Measurements from ENCODE around the gene ADRB2.
A peak's percentile ranks its signal among the peaks of the same experiment; 100 is the strongest.

The ADRB2 gene

DNA sequence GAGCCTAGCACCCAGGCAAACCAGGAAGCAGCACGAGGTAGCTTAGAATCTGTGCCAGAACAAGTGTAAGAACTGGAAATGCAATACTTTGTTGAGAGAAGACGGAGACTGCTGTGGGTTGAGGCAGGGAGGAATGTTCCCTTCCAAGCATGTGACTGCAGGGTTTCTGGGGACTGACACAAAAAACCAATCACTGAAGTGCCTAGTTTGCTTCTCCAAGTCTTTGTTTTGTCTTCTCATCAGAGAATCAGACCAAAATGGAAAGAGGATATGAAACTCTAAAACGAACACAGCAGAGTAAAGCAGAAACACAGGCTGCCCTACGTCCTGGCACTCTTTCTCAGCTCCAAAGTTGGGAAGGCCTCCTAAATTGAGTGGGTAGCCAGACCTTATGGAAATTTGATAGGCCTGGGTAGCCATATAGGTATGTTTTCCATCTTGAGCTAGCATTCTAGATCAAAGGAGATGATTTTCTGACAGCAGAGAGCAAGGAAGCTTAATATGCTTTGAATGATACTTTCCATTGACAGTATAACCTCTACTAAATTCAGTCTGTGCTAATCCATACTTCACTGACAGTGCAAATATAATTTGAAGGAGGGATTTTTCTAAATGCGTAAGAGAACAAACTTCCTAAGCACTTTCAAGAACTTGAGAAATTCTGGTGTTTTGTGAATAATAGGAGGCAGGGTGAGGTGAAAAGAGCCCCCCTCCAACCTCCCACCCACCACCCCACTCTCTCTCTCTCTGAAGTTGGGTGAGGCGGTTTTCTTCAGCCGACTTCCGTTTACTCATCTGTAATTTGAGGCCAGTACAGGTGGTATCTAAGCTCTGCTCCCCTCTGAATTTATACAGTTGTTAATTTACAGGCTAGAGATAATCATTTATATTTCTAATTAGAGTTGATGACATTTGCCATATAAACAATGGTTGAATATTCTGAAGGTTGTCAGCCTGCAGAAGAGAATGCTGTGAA lies 5.5 kb downstream of the ADRB2 start:
- Histone ChIP-seq H3K27me3 (no peaks in the 10 kb centered on the region), H3K9me3 (no peaks in the 10 kb centered on the region), H3K4me3 (no peak overlapping the region), H3K36me3 (no peaks in the 10 kb centered on the region), H3K4me1 (peaks cover 0 to 39% (median 3%) of the 10 kb centered on the region in 4 donors), H3K27ac (no peak overlapping the region)
- intact Hi-C loops (cut with DNase I; ENCODE audit: low total_unique reads): loop anchor here (10.0 kb wide), 1 partner anchor 153 kb away; no protein-coding TSS in a partner anchor
- peak in 1 of 2 donors; percentile 49 for DNase-seq
- TF ChIP-seq, protein P1, sequence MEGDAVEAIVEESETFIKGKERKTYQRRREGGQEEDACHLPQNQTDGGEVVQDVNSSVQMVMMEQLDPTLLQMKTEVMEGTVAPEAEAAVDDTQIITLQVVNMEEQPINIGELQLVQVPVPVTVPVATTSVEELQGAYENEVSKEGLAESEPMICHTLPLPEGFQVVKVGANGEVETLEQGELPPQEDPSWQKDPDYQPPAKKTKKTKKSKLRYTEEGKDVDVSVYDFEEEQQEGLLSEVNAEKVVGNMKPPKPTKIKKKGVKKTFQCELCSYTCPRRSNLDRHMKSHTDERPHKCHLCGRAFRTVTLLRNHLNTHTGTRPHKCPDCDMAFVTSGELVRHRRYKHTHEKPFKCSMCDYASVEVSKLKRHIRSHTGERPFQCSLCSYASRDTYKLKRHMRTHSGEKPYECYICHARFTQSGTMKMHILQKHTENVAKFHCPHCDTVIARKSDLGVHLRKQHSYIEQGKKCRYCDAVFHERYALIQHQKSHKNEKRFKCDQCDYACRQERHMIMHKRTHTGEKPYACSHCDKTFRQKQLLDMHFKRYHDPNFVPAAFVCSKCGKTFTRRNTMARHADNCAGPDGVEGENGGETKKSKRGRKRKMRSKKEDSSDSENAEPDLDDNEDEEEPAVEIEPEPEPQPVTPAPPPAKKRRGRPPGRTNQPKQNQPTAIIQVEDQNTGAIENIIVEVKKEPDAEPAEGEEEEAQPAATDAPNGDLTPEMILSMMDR (IDR thresholded peaks at IDR 0.05): no peak

DNA sequence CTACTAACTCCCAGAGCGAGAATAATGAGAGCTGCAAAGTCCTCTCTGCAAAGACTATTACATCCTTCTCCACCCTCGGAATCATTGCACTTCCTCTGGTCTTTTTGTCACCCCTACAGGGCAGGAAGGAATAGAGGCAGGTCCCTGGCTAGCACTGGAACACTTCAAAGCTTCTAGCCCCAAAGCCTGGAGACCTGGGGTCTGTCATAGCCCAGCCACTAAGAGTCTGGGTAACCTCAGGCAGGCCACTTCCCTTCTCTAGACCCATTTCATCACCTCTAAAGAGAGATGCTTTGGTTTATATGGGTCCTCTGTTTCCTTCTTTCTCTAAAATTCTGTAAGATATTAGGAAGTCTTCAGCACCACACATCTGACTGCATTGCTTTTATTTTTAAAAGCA lies 6.7 kb downstream of the ADRB2 start:
- TF ChIP-seq, protein P1 (IDR thresholded peaks at IDR 0.05): no peak
- peaks cover 0 to 31% (median 3%) of the 10 kb centered on the region in 4 donors for H3K4me1 ChIP-seq
- no peaks in the 10 kb centered on the region for H3K36me3 ChIP-seq
- DNase-seq: no peak
- H3K27ac ChIP-seq: no peak overlapping the region
- no peak overlapping the region for H3K4me3 ChIP-seq
- intact Hi-C loops (cut with DNase I; ENCODE audit: low total_unique reads): loop anchor here (10.0 kb wide), 1 partner anchor 152 kb away; no protein-coding TSS in a partner anchor
- H3K27me3 ChIP-seq: no peaks in the 10 kb centered on the region
- no peaks in the 10 kb centered on the region for H3K9me3 ChIP-seq

DNA sequence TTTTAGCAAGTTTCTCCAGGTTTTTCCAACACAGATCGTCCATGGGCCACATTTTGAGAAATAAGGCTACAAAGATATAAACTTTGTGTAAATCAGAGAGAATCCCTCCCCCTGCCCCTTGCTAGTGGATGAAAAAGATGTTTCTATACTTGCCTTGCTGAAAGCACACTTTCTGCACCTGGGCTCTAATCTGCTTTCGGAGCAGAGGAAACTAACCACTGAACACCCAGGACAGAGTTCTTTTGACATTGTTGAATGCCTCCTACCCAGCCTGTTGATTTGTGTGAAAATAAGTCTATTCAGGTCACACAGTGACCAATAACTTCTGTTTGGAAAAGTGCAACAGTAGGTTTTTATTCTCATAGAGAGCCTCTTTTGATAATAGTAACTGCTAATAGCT lies 7.5 kb downstream of the ADRB2 start:
- no peak overlapping the region for H3K27ac ChIP-seq
- TF ChIP-seq, protein P1 (IDR thresholded peaks at IDR 0.05): no peak
- H3K4me3 ChIP-seq: no peak overlapping the region
- intact Hi-C loops (cut with DNase I; ENCODE audit: low total_unique reads): loop anchor here (10.0 kb wide), 1 partner anchor 151 kb away; no protein-coding TSS in a partner anchor
- H3K9me3 ChIP-seq: no peaks in the 10 kb centered on the region
- peaks cover 0 to 25% (median 3%) of the 10 kb centered on the region in 4 donors for H3K4me1 ChIP-seq
- DNase-seq: no peak
- H3K27me3 ChIP-seq: no peaks in the 10 kb centered on the region
- H3K36me3 ChIP-seq: no peaks in the 10 kb centered on the region

DNA sequence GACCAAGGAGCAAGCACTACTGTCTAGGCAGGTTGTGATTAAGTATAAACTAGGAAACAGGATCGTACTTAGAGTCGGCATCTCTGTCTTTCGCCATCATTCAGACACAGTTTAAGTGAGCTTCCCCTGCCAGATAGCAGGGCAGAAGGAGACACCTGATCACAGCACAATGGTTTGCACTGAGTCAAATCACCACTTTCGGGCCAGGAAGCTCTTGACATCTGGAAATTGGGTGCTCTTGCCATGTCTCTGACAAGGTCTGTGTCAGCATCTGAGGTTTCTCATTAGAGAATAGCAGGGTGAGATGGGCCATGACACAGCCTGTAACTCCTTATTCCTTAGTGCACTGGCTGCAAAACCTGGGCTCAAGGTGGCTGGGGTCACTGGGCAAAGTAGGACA lies 8.3 kb downstream of the ADRB2 start:
- H3K27ac ChIP-seq: no peak overlapping the region
- no peak for DNase-seq
- TF ChIP-seq, protein P1 (IDR thresholded peaks at IDR 0.05): no peak
- no peaks in the 10 kb centered on the region for H3K36me3 ChIP-seq
- no peak overlapping the region for H3K4me3 ChIP-seq
- intact Hi-C loops (cut with DNase I; ENCODE audit: low total_unique reads): loop anchor here (10.0 kb wide), 1 partner anchor 150 kb away; no protein-coding TSS in a partner anchor
- H3K9me3 ChIP-seq: no peaks in the 10 kb centered on the region
- no peaks in the 10 kb centered on the region for H3K27me3 ChIP-seq
- peaks cover 0 to 18% (median 1%) of the 10 kb centered on the region in 4 donors for H3K4me1 ChIP-seq

DNA sequence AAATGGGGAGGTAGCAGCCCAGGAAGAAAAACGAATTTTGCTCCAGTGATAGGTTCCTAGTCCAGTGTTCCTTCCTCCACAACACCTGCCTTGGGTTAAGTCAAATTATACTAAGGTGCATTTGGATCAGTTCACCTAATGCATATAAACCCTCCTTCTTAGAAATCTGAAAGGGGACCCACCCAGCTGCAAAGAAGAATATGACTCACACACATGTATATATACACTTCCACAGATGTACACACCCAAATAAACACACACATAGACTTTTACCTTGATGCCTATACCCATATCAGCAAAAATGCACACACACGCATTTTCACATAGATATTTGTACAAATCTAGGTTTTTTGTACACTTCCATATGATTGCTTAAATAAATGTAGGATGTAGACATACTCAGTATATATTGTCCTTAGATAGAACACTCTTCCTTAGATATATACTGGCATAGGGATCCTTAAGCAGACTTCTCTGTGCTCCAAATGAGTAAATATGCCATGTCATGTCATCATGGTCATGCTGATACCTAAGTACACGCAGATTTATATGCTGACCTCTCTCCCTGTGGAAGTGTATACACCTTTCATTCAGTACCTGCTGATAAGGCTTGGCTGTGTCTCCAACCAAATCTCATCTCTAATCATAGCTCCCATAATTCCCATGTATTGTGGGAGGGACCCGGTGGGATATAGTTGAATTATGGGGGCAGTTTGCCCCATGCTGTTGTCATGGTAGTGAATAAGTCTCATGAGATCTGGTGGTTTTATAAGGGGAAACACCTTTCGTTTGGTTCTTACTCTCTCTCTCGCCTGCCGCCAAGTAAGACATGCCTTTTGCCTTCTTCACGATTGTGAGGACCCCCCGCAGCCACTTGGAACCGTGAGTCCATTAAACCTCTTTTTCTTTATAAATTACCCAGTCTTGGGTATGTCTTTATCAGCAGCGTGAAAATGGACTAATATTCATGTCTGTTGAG lies 10.2 kb downstream of the ADRB2 start:
- H3K9me3 ChIP-seq: no peaks in the 10 kb centered on the region
- no peak for DNase-seq
- no peak overlapping the region for H3K27ac ChIP-seq
- H3K27me3 ChIP-seq: no peaks in the 10 kb centered on the region
- H3K4me1 ChIP-seq: peaks cover 0 to 12% (median 0%) of the 10 kb centered on the region in 4 donors
- H3K36me3 ChIP-seq: no peaks in the 10 kb centered on the region
- TF ChIP-seq, protein P1 (IDR thresholded peaks at IDR 0.05): no peak
- no peak overlapping the region for H3K4me3 ChIP-seq
- intact Hi-C loops (cut with DNase I; ENCODE audit: low total_unique reads): loop anchor here (10.0 kb wide), 1 partner anchor 148 kb away; no protein-coding TSS in a partner anchor
